AG09319 (cell line): ENCODE results near the gene FXN.

ENCODE experiments used
- DNase-seq: peaks from one replicate; pipeline ENCODE4 v3.0.0-alpha.2; 2010; ENCODE audit warnings: low read depth; ENCODE audit errors: extremely low read depth
- CTCF ChIP-seq: IDR thresholded peaks from 2 replicates; pipeline ENCODE4 v1.5.1; 2011; ENCODE audit warnings: low read depth, mild to moderate bottlenecking, inconsistent platforms, low read length, moderate library complexity

Gene FXN

GRCh38 chr9:69054989-69055388 lies 19.4 kb downstream of the FXN start:
- no peak for TF ChIP-seq CTCF
- no peak for DNase-seq

- no peak for TF ChIP-seq CTCF
- no peak for DNase-seq
Observed at GRCh38 chr9:69056191-69056815, 20.8 kb downstream of the FXN start.

GRCh38 chr9:69058101-69058500 lies 22.5 kb downstream of the FXN start:
- no peak for DNase-seq
- TF ChIP-seq CTCF = no peak

GRCh38 chr9:69060766-69061165 lies 25.2 kb downstream of the FXN start:
- TF ChIP-seq CTCF = no peak

GRCh38 chr9:69062195-69062594 lies 26.6 kb downstream of the FXN start:
- no peak for TF ChIP-seq CTCF
- no peak for DNase-seq

More at GRCh38 chr9:69060766-69061165, 25.2 kb downstream of the FXN start:
- no peak for DNase-seq

- DNase-seq = no peak
- no peak for TF ChIP-seq CTCF
Observed at GRCh38 chr9:69063839-69064238, 28.3 kb downstream of the FXN start.

GRCh38 chr9:69065660-69066059 lies 30.1 kb downstream of the FXN start:
- no peak for TF ChIP-seq CTCF
- DNase-seq = no peak
